CD4-positive, alpha-beta T cell treated with Interleukin-15 for 4 hours (primary cell): ENCODE measurements around the gene IQCK.

Source experiments
- DNase-seq: peaks from one replicate; pipeline ENCODE4 v3.0.0-alpha.2; 2020; ENCODE audit warnings: low spot score

IQCK gene

GRCh38 chr16:19837331-19837980 is 119.4 kb downstream of the IQCK start:
- DNase-seq: no peak

DNA sequence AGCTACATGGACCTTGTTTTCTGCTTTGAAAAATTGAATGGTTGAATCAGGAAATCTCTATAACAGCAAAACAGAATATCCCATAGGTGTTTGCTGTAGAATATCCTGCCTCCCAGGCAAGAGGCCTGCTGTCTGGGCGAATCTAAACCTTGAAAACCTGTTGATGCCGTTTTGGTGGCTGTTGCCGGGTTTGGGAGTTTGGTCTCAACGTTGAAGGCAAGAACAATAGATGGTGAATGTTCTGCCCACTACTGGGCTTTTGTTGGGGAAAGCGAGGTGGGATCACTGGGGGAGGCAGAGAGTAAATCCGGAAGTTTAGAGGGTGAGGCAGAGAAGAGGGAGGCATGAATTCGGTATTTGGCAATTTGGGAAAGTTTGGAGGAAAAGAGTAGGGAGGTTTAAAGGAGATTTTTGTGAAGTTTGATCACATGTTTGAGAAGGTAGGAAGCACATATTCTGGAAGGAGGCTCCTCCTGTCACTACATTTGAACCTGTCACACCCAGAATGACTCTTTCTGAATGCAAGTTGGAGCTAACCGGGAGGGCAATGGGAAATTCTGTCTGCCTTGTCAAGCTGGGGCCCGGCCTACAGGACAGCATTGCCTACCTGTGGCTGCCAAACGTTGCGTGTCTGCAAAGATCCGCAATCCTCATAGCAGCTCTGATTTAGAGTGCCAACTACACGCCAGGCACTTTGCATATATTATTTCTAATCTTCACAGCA is 120.1 kb downstream of the IQCK start:
- DNase-seq: no peak

GRCh38 chr16:19840524-19841110 is 122.5 kb downstream of the IQCK start:
- no peak for DNase-seq

- DNase-seq: no peak
These were observed 123.1 kb downstream of the IQCK start for GRCh38 chr16:19841184-19841583.

GRCh38 chr16:19842426-19843157 is 124.5 kb downstream of the IQCK start:
- no peak for DNase-seq

- no peak for DNase-seq
These were observed 125.3 kb downstream of the IQCK start for GRCh38 chr16:19843371-19843770.

GRCh38 chr16:19844945-19845641 is 127.0 kb downstream of the IQCK start:
- no peak for DNase-seq

- no peak for DNase-seq
These were observed 128.4 kb downstream of the IQCK start for GRCh38 chr16:19846436-19846835.

GRCh38 chr16:19848756-19849155 is 130.7 kb downstream of the IQCK start:
- no peak for DNase-seq

DNA sequence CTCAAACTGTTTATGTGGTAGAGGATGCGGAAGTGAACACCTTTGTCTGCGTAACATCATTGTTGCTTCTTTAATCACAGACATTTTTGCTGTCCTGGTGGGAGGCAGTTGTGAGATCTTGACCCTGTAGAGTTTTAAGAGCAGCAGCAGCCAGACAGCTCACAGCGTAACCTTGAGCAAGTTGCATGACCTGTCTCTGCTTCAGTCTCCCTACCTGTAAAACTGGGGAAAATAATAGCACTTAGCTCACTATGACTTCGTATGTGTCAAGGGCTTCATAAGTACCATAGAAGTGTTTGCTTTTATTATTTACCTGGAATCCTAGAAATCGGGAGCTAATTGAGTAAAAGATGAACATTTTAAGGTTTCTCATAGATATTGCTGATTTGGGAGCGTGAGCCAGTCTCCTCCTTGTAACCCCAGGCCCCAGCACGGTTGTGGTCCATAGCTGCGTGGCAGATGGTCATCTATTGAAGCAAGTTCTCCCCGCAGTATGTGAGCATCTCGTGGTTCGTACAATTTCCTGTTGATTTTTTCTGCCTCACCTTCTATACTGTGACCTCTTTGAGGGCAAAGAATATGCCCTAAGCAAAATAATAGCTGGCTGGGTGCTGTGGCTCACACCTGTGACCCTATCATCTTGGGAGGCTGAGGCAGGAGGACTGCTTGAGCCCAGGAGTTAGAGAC is 132.2 kb downstream of the IQCK start:
- no peak for DNase-seq

DNA sequence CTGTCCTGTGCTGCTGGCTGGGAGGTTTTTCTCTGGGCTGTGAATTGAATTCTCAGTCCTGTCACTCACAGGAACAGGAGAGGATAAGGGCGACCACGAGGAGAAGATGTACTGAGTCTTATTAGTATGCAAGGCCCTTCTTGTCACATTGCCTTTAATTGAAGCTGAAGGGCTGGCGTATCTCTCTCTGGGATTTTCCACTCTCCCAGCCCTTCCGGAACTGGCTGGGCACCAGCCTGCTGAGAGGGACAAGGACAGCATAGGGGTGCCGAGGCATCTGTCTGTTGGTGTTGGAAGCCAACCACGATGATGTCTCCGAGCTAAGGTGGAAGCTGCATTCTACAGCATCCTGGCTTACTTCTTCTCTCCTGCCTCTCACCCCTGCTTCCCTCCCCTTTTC is 133.4 kb downstream of the IQCK start:
- no peak for DNase-seq

DNA sequence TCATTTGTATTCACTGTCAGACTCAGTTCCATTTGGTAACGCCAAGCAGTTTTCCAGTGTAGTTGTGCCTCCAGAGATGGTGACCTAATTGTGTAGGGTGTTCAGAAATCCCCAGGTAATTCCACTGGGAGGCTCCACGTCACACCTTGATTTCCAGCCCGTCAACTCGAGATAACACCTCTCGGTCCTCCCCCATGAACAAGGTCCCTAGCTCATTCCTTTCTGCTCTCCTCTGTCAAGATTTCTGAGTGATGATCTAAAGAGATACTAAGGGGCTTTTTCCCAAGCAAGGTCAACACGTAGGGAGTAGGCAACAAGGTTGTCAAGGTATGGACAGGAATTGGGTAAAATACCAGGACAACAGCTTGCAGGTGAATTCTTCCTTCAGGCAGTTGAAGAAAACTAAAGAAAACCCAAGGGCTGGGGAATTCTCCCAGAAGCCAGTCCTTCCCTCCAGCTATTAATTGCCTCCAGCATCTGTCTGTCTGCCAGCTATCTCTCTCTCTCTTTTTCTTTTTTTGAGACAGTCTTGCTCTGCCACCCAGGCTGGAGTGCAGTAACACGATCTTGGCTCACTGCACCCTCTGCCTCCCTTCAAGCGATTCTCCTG is 135.2 kb downstream of the IQCK start:
- DNase-seq: no peak

DNA sequence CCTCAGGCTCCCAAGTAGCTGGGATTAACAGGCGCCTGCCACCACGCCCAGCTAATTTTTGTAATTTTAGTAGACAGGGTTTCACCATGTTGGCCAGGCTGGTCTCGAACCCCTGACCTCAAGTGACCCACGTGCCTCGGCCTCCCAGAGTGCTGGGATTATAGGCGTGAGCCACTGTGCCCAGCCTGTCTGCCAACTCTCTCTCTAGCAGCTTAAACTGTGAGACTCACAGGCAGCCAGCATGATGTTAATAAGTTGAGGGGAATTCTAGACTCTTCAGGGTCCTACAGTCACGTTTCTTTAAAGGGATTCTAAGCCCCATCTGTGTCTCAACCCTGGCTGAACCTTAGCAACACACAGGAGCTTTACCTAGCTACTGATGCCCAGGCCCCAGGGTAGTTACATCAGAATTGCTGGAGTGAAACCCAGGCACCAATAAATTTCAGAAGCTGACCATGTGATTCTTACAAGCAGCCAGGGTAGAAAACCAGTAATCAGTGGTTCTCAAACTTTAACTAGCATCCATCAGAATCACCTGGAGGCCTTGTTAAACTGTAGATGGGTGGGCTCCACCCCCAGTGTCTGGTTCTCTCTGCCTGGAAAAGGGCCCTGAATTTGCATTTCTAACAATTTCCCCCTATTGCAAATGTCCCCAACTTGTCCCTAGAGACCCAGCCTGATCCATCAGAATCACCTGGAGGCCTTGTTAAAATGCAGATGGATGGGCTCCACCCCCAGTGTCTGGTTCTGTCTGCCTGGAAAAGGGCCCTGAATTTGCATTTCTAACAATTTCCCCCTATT is 135.9 kb downstream of the IQCK start:
- DNase-seq: no peak

- no peak for DNase-seq
These were observed 136.4 kb downstream of the IQCK start for GRCh38 chr16:19854543-19854876.

- no peak for DNase-seq
These were observed 138.0 kb downstream of the IQCK start for GRCh38 chr16:19856120-19856519.

GRCh38 chr16:19857593-19858339 is 139.7 kb downstream of the IQCK start:
- no peak for DNase-seq

GRCh38 chr16:19858340-19859018 is 140.4 kb downstream of the IQCK start:
- DNase-seq: no peak

GRCh38 chr16:19859166-19859565 is 141.1 kb downstream of the IQCK start:
- DNase-seq: no peak

GRCh38 chr16:19859603-19860002 is 141.5 kb downstream of the IQCK start:
- DNase-seq: no peak
